ENCODE results near the gene ZNF511.

Gene ZNF511

DNA sequence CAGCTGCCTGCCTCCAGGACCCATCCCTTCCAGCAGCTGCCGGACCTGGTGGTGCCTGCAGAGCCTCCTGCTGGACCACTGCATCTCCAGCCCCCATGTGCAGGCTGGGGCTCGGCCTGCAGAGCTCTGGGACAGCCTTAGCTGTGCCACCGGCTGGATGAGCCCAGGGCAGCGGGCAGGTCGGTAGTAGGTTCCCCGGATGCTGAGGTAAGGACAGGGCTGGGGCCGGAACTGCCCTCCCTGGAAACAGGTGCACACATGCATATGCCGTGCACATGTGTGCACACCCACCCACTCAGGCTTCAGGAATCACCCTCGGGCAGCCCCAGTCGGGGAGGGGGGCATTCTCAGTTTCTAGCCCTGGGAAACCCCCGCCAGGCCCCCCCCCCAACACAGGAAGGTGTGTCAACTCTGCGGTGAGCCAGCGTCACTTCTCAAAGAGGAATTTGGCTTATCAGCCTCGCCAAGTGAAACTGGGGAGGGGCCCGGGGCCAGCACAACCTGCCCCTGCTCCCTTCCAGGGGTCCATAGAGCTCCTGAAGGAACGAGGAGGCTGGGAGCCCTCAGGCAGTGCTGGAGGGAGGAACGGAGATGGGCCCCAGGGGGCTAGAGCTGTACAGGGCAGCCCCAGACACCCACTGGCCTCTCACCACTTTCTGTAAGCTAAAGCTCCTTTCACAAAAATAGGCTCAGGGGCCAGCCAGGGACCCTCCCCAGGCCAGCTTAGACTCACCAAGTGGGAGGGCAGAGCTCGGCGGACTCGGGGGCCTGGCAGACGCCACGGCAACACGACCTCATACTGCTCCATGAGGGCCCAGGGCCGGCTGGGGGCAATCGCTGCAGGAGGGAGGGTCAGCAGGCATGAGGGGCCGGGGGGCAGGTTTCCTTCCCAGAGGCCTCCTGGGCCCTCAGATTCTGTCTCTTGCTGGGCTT, 33.7 kb upstream of the ZNF511 start:
- no peak for DNase-seq

DNA sequence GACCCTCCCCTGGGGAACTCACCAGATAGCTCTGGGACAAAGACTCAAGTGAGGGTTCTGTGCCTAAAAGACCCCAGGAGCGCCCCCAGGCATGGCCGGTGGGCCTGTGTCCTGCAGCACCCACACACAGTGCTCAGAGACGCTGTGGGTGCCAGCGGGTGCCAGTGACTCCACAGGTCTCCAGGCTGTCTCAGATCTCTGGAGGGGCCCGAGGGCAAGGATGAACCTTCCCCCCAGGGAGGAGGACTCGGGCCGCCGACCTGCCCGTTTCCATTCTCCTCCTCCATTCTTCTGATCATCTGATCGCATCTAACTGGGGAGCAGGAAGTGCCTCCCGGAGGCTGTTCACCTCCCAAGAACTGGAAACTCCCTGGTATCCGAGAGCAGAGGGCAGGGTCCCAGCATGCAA, 33.0 kb upstream of the ZNF511 start:
- no peak for DNase-seq

DNA sequence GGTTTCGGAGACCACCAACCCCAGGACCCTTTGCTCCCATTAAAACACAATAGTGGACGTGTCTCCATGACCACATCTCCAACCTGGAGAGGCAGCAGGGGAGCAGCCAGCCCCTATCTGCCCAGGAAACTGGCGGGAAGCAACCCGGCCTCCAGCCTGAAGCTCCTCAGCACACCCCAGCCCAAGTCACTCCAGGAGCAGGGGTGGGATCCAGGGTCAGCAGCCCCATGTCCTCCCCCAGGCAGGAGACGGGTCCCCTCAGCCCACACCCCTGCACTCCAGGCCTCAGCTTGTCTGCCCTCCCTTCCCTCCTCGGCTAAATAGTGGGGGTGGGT, 32.6 kb upstream of the ZNF511 start:
- DNase-seq, result no peak

DNA sequence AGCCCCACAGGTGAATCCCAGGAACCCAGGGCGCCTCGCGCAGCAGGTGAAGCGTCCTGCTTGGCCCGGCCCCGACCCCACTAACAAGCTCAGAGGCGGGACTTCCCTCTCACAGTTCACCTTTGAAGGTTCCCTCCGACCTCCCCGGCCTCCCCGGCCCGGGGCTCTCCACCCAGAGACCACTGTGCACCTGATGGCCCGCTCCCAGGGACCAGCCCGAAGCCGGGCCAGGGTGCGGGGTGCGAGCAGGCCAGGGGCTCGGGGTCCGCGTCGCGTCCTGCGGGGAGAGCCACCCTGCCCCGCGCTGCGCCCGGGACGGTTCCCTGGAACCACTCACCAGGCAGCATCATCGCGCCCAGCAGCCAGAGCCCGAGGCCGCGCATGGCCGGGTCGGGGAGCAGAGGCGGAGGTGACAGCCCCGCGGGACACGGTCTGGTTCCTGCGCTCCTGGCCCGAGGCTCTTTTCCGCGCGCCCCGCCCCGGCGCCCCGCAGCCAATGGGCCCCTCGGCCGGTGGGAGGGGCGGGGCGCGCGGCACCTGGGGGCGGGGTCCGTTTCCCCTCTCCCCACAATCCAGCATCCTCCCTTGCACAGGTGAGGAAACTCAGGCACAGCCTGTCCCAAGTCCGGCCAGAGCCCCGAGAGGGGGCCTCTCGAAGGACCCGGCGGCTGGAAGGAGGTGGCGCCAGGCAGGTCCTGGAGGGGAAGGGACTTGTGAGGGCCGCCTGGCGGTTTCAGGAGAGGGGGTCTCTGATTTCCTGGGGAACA, 32.1 kb upstream of the ZNF511 start, which contains the start of gene ADAM8:
TSS of gene ADAM8 (minus strand) at position 434 of the 767 bp plus-strand sequence. CDS start at position 383, 51 bp downstream.
- no peak for DNase-seq

DNA sequence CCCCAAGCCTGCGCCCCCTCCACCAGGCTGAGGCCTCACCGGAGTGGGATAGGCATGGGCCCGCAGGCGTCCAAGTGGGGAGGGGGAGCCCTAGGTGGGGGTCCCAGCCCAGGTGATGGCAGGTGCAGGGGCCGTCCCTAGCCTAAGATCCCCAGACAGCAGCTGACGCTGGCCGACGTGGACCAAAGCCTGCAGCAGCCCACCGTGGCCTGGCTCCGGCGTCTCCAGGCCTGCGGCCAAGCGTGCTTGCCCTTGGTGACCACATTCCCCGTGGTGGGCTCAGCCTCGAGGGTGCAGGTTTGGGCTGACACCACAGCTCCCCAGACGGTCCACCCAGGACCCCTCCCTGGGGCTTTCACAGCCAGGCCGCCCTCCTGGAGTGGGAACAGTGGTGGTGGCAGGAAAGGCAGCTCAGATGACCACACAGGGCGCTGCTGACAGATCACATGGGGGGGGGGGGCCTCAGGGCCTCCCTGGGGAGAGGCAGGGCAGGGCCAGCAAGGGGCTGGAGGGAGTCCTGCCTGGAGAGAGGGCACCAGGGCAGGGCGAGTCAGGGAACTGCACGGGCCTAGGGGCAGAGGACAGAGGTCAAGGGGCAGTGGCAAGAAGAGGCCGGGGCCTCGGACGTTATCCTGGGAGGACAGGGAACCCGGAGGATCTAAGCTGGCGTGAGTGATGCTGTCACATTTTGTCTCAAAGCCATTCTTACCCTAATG, 31.3 kb upstream of the ZNF511 start:
- no peak for DNase-seq

DNA sequence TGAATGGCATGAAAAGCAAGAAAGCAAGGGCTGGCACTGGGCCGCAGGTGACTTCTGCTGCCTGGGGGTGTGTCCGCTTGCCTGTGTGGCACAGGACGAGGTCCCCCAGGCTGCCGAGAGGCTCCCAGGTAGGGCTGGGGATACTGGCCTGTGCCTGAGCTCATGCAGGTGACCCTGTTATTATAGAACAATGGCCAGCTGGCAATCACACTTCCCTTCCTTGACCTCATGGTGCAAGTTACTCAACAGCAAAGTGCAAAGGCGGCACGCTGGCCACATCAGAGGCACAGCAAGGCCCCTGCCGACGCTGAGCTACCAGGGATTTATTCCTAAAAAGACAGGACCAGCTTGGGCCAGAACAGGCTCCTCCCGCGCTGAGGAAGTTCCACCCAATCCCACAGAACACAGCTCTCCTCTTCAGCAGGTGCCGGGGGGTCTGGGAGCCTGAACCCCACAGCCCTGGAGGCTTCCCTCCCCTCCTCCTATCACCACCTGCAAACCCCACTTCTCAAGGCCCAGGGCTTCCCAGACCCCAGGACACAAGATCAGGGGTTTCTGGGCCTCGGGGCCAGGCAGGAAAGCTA, 30.6 kb upstream of the ZNF511 start:
- no peak for DNase-seq

DNA sequence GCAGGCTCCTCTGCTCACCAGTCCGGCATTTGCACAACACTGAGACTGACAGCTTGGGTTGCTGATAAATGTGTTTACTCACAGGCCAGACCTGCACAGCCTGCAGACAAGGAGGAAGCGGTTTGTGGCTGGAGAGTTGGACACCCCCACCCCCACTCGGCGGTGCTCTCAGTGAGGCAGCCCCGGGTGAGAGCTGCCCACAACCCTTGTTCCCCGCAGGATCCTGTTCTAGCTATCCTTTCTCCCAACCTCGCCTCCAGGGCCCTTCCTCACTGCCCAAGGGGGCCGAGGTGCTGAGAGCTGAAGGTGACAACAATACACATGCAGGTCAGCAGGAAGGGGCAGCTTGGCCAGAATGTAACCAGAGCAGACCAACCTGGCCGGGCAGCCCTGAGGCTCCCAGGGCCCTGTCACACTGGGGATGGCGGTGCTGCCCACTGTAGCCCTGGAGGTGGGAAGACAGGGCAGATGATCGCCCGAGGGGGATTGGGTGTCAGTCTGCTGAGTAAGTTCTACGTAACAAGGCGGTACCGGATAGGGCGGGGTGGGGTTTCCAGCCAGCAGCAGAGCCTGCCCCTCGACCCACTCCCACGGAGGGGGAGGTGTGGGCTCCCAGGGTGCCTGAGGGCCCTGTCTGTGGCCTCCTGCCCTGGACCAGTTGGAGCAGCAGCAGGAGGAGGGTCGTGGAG, 30.0 kb upstream of the ZNF511 start:
- DNase-seq, result peak in 3 of 14 donors; percentile 27 to 59 (median 34)

DNA sequence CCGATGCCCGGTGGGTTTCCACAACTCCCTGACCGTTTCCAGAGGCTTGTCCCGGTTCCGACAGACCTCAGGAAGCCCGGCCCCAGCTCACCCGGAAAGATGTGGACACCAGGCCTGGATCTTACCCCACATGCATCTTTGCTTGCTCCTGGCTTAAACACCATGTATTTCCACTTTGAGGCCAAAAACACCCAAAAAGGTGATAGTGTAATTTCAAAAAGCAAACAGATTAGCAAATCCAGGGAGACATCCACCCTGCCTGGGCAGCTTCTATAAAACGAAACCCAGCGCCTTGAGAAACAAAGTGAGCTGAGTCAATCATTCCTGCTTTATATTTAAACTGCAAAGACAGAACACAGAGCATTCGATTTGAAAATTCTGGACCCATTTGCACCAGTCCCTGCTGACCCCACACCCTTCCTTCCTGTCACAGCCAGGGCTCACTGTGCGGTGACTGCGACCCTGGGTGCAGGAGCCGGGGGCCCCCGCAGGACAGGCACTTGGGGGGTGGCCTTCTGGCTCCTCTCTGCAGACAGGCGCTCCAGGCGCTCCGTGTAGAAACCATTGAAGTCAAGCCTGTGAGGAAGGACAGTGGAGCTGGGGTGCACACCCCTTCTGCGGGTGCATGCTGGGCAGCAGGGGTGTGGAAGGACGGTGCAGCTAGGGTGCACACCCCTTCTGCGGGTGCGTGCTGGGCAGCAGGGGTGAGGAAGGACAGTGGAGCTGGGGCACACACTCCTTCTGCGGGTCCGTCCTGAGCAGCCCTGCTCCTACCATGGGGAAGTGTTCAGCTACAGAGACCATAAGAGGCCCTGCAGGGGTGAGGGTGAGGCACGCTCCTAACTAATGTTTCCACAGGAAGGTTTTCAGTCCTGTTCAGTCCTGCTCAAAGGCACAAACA, 29.1 kb upstream of the ZNF511 start:
- no peak for DNase-seq

DNA sequence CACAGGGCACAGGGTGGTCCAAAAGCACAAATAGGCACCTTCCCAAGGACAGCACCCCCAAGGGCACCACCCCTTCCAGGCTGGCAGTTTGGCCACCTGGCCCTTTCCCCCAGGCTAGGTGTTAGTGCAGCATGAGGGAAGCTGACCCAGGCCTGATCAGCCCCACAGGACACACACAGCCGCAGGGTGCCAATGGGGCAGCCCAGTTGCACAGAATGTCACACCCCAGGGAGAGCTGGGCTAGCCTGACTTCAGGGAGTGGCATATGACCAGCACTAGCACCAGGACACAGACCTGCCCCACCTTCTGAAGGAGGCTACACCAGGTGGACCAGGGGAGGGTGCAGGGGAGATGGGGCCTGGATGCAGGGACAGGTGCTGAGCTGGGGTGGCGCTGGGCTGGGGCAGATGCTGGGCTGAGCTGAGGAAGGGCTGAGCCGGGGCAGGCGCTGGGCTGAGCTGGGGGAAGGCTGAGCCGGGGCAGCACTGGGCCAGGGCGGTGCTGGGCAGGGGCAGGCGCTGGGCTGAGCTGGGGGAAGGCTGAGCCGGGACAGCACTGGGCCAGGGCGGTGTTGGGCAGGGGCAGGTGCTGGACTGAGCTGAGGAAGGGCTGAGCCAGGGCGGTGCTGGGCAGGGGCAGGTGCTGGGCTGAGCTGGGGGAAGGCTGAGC, 28.2 kb upstream of the ZNF511 start:
- DNase-seq, result no peak

DNA sequence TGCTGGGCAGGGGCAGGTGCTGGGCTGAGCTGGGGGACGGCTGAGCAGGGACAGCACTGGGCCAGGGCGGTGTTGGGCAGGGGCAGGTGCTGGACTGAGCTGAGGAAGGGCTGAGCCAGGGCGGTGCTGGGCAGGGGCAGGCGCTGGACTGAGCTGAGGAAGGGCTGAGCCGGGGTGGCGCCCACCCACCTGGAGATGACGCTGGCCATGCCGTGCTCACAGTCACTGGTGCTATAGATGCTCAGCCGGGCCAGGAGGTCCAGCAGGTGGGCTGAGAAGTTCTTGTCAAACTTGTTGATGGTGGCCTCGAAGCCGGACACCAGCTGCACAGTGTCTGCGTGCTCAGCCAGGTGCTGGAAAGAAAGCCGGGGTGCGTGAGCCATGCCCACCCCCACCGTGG, 27.6 kb upstream of the ZNF511 start:
- DNase-seq, result no peak

DNA sequence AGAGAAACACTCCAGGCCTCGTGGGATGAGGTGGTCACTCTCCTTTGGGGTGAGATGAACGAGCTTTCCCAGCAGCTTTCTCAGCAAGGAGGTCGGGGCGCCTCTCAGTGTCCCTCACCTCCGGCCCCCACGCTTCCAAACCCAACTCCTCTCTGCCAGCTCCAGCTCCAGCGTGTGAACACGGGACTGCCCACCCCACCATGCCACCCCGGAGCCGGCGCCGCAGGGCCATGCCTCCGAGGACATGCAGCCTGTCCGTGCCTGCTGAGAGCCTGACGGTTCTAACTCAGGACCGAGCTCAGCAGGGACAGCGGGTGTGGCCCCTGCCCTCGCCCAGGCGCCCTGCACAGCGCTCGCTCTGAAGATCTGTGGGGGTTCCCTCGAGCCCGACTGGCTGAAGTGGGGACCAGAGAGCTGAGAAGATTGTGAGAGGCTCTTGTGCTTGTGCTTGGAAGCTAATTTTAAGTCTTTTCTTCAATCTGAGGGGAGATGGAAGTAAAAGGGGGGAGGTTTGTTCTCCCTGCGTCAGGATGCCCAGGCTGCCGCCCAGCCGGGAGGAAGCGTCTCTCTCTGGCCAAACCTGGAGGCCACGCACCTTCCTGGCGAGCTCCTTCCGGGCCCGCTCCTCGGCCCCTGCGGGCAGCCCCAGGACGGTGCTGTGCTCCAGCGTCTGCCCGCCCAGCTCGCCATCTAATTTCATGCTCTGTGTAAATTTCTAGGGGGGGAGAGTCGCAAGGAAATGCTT, 26.9 kb upstream of the ZNF511 start:
- no peak for DNase-seq

DNA sequence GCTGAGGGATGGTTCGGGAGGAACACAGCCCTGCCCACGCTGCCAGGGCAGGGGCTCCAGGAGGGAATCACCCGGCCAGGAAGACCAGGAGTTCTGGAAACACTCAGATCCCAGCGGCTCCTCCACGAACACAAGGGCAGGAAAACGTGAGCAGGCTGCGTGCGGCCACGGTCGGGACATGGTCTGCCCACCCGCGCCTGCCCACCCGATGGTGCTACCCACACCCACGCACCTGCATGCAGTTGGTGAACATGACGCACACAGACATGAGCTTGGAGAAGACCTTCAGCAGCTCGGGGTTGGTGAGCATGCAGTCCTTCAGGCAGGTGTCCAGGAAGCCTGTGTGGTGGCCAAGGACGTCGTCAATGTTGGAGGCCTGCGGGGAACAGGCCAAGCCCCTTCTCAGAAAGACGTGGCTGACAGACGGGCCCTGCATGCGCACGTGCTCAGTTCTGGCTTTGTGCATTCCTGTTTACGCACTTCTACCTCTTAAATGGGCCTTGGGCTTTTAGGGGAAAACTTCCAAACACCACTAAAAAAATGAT, 25.8 kb upstream of the ZNF511 start:
- DNase-seq, result no peak

DNA sequence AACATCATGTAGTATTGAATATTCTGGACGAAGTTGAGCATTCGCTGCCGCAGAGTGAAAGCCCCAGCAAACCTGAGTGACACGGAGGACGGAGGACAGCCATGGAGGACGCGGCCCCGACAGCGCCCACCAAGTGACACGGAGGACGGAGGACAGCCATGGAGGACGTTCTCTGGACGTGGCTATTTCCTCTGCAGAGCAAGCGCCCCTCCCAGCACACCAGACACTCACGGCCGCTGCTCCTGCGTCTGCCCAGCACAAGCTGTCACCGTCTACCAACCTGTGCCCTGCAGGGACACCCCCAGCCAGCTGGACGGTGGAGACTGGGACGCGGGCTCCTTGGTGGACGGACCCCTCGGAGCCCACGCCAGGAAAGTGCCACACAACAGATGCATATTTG, 24.8 kb upstream of the ZNF511 start:
- no peak for DNase-seq

DNA sequence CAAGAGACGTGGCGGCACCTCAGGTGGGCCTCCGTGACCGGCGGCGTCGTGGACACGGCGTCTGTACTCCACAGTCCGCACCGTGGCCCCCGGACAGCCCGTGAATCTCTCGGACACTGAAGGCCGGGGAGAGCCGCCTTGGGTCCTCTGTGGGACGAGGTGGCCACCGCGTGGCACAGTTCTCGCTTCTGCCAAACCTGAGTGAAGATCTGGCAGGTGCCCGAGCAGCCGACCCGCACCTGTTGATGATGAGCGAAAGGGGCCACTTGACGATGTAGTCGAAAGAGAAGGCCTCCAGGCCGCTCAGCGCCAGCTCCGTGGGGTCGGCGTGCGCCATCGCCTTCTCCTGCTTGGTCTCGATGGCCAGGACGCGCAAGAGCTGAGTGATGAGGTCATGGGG, 23.5 kb upstream of the ZNF511 start:
- DNase-seq, result no peak

DNA sequence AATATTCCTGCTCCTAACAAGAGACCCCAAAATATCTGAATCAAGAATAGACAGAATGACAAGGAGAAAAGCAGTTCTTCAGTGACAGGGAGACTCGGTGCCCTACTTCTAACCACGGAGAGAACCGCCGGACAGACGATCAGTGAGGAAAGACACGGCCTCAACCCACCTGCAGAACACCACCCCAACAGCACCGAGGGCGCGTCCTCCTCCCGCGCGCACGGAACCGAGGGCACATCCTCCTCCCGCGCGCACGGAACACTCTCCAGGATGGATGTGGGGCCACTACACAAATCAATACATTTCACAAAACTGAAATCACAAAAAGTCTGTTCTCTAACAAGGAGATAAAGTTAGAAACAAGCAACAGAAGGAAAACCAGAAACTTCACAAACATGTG, 22.3 kb upstream of the ZNF511 start:
- DNase-seq, result no peak

DNA sequence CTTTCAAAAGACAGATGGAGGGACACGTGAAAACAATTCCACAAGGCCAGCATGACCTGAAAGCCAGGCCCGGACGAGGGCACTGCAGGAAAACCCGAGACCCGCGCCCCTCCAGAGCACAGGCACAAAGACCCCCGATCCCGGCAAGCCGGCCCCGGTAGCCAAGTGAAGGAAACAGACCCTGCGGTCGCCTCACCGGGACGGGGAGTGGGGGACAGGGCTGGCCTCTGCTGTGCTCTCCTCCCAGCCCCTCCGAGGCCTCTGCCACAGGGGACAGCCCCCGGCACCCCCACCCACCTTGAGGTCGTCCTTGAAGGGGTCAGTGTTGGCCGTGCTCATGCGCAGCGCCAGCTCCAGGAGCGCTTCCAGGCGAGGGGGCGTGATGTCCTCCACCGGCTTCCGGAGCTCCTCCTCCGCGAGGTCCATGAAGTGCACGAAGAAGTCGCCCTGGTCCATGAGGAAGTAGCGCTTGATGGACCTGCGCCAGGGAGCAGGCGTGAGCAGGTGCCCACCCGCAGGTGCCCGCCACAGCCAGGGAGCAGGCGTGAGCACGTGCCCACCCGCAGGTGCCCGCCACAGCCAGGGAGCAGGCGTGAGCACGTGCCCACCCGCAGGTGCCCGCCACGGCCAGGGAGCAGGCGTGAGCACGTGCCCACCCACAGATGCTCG, 20.7 kb upstream of the ZNF511 start:
- DNase-seq, result no peak

DNA sequence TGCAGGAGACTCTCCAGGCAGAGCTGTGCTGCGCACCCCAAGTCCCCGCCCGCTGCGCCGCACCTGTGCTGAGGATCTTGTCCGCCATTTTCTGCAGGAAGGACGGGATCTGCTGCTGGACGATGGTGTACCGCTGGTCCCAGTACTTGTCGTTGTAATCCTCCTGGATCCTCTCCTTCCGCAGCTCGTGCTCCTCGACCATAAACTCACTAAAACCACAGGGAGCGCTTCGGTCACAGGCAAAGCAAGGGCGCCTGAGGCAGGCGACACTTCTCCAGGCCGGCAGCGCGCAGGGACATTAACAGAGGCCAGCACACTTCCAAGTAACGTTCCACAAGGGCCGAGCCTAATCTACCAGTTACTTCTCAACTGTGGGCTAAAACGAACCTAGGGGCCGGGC, 19.0 kb upstream of the ZNF511 start:
- no peak for DNase-seq

DNA sequence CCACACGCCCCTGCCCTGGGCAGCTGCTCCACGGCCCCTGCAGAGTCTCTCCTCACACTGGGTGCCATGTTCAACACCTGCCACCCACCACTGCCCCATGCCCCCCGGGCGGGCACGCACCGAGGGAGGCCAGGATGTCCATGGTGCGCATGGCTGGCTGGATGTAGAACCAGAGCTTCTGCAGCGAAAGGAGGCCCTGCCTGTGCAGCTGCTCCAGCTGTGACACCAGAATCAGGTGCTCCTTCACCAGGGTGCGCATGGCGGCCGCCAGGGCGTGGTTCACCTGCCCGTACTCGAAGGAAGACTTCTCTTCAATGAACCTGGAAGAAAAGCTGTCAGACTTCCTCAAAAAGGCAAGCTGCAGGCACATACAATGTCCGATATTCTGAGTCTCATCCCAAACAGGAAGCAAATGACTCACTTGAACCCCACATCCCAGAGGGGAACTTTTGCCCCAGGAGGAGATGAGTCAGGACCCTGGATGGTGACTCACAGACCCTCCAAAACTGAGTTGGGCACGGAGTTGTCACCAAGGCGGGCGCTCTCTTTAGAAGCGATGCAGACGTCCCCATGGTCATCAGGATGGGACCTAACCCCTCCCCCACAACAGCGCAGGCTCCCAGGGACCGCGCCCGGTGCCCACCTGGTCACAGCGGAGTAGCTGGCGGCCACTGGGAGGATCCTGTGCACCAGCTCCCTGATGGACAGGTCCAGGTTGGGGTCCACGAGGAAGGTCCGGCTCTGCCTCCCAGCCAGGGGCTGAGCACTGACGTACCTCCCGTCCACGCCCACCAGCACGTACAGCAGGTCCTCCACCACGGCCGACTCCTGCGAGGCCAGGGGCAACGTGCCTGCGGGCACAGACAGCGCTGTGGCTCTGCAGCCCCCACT, 15.6 kb upstream of the ZNF511 start:
- peak in 1 of 14 donors; percentile 36 for DNase-seq
